HG03025 (cell line): Measurements from ENCODE around the gene OR4C46.
"Not testable (repeated sequence)": the region's sequence is repeated elsewhere in the genome, so short reads cannot be mapped to it uniquely, and the experiment has no call there.

Experiments used
- ATAC-seq: cut with Tn5 transposase; IDR thresholded peaks from one replicate; pipeline ENCODE4 v1.9.1; 2021; ENCODE audit warnings: mild to moderate bottlenecking, moderate library complexity; ENCODE audit not compliant: unreplicated experiment, low FRiP score

OR4C46 gene

DNA sequence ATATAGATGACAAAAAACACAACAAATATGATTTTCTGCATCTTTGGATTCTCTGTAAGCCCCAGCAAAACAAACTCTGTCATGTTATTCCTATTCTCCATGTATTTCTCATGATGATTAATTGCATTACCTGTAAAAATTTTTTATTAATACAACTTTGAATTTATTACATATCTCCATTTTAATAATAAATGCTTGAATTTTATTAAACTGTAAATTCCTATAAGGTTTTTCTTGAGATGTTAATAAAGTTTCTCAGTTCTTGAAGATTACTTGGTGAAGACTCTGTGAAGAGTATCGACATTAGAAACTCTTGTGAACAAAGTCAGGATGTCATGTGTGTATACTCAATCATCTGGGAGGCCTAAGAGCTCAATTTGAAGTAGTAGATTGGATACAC lies at the start of gene OR4C46:
Gene OR4C46, minus strand, starts transcription at position 101 of the 400 bp plus-strand sequence. Its CDS starts 0 bp downstream, at position 101.
- no peak for ATAC-seq

DNA sequence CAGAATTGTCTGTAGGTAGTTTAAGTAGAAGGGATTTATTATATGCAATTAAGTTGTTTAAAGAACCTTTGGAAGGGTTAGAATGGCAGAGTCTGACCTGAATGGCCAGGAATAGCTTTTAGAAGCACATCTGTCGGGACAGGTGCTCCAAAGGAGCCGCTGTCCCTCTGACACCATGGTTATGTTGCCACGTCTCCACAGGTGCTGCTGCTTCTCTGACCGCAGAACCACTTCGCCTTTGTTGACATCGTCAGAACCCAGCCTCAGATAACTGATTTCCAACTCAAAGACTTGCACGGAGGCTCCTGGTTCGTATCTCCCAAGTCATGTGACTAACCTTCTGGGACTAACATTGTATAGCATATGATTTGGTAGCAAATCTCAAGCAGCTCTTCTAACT lies 41.8 kb upstream of the OR4C46 start:
- not testable (repeated sequence) for ATAC-seq

DNA sequence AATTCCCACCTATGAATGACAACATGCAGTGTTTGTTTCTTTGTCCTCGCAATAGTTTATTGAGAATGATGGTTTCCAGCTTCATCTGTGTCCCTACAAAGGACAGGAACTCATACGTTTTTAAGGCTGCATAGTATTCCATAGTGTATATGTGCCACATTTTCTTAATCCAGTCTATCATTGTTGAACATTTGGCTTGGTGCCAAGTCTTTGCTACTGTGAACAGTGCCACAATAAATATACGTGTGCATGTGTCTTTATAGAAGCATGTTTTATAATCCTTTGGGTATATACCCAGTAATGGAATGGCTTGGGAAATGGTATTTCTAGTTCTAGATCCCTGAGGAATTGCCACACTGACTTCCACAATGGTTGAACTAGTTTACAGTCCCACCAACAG lies 42.4 kb downstream of the OR4C46 start:
- ATAC-seq, result not testable (repeated sequence)

DNA sequence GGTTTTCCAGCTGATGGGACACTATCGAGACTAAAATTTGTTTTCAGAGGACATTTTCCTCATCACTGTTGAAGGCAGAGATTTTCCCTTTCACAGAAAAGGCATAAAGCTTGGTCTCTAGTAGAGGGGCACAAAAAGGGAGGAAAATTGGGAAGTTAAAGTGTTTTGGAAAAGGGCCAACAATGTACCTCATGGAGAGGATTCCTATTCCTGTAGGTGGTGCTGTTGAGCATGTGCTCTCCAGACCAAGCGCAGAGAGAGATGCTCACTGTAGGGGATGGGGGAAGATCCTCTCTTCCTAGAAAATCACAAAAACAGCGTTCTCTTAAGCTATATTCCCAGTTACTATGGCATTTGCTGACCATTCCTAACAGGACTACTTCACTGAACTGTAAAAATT lies 44.9 kb downstream of the OR4C46 start:
- ATAC-seq, result no peak

DNA sequence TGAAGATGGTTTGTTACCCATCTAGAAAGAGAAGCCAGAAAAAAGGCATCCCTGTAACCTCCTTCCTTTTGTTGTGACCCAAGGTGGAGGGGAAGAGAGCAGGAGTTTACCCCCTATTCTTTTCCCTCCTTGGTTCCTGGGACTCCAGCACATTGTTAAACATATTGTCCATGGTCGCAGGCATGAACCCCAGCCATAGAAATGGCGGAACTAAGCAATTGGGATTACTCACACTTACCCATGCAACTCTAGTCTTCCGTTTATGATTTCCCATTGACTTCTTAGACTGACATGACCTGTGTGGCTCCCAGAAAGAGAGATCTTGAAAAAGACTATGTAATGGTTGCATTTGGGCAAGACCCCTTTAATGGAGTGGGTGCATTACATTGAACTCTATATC lies 45.4 kb downstream of the OR4C46 start:
- ATAC-seq, result no peak
